IMR-90 (cell line): ENCODE results near the gene PPP1R3F.

Experiments used
- BHLHE40 ChIP-seq: fragments of 150-350 bp; IDR thresholded peaks from 2 replicates; pipeline ENCODE4 v1.6.1; 2016; ENCODE audit warnings: mild to moderate bottlenecking, low read depth, low read length
- CEBPB ChIP-seq: IDR thresholded peaks from 2 replicates; pipeline ENCODE4 v1.6.1; 2012; ENCODE audit warnings: low read depth, low read length, improper control_type of control experiment
- CHD1 ChIP-seq: IDR thresholded peaks from 2 replicates; pipeline ENCODE4 v1.6.1; 2012; ENCODE audit warnings: low read depth, low read length, improper control_type of control experiment
- FOS ChIP-seq: fragments of 150-350 bp; IDR thresholded peaks from 2 replicates; pipeline ENCODE4 v1.6.1; 2016; ENCODE audit warnings: low read depth, low read length
- NFE2L2 ChIP-seq: fragments of 150-350 bp; IDR thresholded peaks from 2 replicates; pipeline ENCODE4 v1.6.1; 2016; ENCODE audit warnings: low read depth, mild to moderate bottlenecking, low read length
- POLR2A ChIP-seq: IDR thresholded peaks from 2 replicates; pipeline ENCODE4 v1.6.1; 2012; ENCODE audit warnings: mild to moderate bottlenecking, low read depth, low read length
- RAD21 ChIP-seq: IDR thresholded peaks from 2 replicates; pipeline ENCODE4 v1.6.1; 2012; ENCODE audit warnings: low read length, improper control_type of control experiment
- RCOR1 ChIP-seq: IDR thresholded peaks from 2 replicates; pipeline ENCODE4 v1.6.1; 2012; ENCODE audit warnings: mild to moderate bottlenecking, low read length, improper control_type of control experiment; ENCODE audit not compliant: insufficient replicate concordance
- RFX5 ChIP-seq: IDR thresholded peaks from 2 replicates; pipeline ENCODE4 v1.8.0; 2012; ENCODE audit warnings: low read depth, mild to moderate bottlenecking, low read length, moderate library complexity
- USF2 ChIP-seq: fragments of 150-350 bp; IDR thresholded peaks from 2 replicates; pipeline ENCODE4 v1.6.1; 2017; ENCODE audit warnings: mild to moderate bottlenecking, antibody characterized with exemption, low read length, low read depth
- TF ChIP-seq, protein P1 (sequence below): conservative IDR thresholded peaks from 2 replicates; pipeline ENCODE4 v1.5.1; 2012; ENCODE audit warnings: mild to moderate bottlenecking, low read depth, low read length, improper control_type of control experiment
- TF ChIP-seq, protein P2 (sequence below): fragments of 150-350 bp; IDR thresholded peaks from 2 replicates; pipeline ENCODE4 v1.6.1; 2016; ENCODE audit warnings: low read depth, mild to moderate bottlenecking, low read length, moderate library complexity, borderline replicate concordance

GRCh38 chrX:49266523-49267445 is 2.8 kb upstream of the PPP1R3F start:
- TF ChIP-seq POLR2A (no peak), FOS (no peak), NFE2L2 (no peak), CEBPB (no peak), RCOR1 (no peak), CHD1 (no peak), USF2 (no peak), RAD21 (no peak), RFX5 (no peak), BHLHE40 (no peak)
- TF ChIP-seq, protein P1, sequence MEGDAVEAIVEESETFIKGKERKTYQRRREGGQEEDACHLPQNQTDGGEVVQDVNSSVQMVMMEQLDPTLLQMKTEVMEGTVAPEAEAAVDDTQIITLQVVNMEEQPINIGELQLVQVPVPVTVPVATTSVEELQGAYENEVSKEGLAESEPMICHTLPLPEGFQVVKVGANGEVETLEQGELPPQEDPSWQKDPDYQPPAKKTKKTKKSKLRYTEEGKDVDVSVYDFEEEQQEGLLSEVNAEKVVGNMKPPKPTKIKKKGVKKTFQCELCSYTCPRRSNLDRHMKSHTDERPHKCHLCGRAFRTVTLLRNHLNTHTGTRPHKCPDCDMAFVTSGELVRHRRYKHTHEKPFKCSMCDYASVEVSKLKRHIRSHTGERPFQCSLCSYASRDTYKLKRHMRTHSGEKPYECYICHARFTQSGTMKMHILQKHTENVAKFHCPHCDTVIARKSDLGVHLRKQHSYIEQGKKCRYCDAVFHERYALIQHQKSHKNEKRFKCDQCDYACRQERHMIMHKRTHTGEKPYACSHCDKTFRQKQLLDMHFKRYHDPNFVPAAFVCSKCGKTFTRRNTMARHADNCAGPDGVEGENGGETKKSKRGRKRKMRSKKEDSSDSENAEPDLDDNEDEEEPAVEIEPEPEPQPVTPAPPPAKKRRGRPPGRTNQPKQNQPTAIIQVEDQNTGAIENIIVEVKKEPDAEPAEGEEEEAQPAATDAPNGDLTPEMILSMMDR = no peak
- TF ChIP-seq, protein P2, sequence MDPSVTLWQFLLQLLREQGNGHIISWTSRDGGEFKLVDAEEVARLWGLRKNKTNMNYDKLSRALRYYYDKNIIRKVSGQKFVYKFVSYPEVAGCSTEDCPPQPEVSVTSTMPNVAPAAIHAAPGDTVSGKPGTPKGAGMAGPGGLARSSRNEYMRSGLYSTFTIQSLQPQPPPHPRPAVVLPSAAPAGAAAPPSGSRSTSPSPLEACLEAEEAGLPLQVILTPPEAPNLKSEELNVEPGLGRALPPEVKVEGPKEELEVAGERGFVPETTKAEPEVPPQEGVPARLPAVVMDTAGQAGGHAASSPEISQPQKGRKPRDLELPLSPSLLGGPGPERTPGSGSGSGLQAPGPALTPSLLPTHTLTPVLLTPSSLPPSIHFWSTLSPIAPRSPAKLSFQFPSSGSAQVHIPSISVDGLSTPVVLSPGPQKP = no peak
